Parathyroid adenoma (tissue), 2 donors: Measurements from ENCODE around the gene MCC.

Experiments used
- H2AFZ ChIP-seq: fragments of 300-600 bp; sonication (generic); one replicate; pipeline ENCODE4 v1.7.0; 2017; ENCODE audit warnings: antibody characterized with exemption, mild to moderate bottlenecking
- H3K27ac ChIP-seq: fragments of 300-600 bp; sonication (generic); one replicate; pipeline ENCODE4 v1.7.0; 2017
- H3K27me3 ChIP-seq: fragments of 300-600 bp; sonication (generic); one replicate; pipeline ENCODE4 v1.7.0; 2017; ENCODE audit warnings: low read length; ENCODE audit not compliant: control insufficient read depth, insufficient read depth
- H3K36me3 ChIP-seq: fragments of 300-600 bp; sonication (generic); one replicate; pipeline ENCODE4 v1.7.0; 2017; ENCODE audit warnings: low read length; ENCODE audit not compliant: control insufficient read depth, insufficient read depth
- H3K4me1 ChIP-seq: fragments of 300-600 bp; sonication (generic); one replicate; pipeline ENCODE4 v1.7.0; 2017; ENCODE audit warnings: control low read depth
- H3K4me2 ChIP-seq: fragments of 300-600 bp; sonication (generic); one replicate; pipeline ENCODE4 v1.7.0; 2017; ENCODE audit warnings: low read length
- H3K4me3 ChIP-seq: fragments of 300-600 bp; sonication (generic); one replicate; pipeline ENCODE4 v1.7.0; 2017; ENCODE audit warnings: low read depth, low read length
- H3K79me2 ChIP-seq: fragments of 300-600 bp; sonication (generic); one replicate; pipeline ENCODE4 v1.7.0; 2017; ENCODE audit warnings: control low read depth
- H3K9ac ChIP-seq: fragments of 300-600 bp; sonication (generic); one replicate; pipeline ENCODE4 v1.7.0; 2017; ENCODE audit warnings: mild to moderate bottlenecking
- H3K9me3 ChIP-seq: fragments of 300-600 bp; sonication (generic); one replicate; pipeline ENCODE4 v1.7.0; 2017; ENCODE audit warnings: low read length; ENCODE audit not compliant: control insufficient read depth
- TF ChIP-seq, protein P1 (sequence below): fragments of 300-600 bp; sonication (generic); IDR thresholded peaks from one replicate; pipeline ENCODE4 v1.7.0; 2017; ENCODE audit warnings: antibody characterized with exemption, mild to moderate bottlenecking
- donor health status: primary hyperparathyroidism.

The MCC gene

DNA sequence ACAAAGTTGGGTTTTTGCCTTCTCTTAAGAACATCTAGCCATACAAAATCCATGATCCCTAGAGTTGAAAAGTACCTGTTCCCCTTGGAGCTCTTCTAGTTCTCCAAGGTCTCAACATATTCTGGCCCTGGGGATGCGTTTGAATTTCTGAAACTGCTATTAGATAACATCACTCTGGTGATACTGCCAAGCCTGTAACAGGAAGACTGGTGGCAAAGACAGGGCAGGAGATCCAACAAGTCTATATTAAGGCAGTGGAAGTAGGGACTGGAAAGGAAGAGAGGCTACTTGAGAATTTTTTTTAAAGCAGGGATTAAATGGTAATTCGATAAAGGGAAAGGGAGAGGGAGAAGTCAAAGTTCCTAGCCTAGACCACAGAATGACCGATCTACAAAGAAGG lies 264.9 kb downstream of the MCC start:
- Histone ChIP-seq H3K79me2 (peaks cover 66% of the 10 kb centered on the region), H3K27ac (no peak overlapping the region), H3K36me3 (no peaks in the 10 kb centered on the region), H3K4me2 (peak overlapping the region; percentile 11), H2AFZ (no peak overlapping the region), H3K4me1 (peaks cover 42% of the 10 kb centered on the region), H3K4me3 (no peak overlapping the region), H3K27me3 (no peaks in the 10 kb centered on the region), H3K9me3 (no peaks in the 10 kb centered on the region), H3K9ac (no peak overlapping the region)
- TF ChIP-seq, protein P1, sequence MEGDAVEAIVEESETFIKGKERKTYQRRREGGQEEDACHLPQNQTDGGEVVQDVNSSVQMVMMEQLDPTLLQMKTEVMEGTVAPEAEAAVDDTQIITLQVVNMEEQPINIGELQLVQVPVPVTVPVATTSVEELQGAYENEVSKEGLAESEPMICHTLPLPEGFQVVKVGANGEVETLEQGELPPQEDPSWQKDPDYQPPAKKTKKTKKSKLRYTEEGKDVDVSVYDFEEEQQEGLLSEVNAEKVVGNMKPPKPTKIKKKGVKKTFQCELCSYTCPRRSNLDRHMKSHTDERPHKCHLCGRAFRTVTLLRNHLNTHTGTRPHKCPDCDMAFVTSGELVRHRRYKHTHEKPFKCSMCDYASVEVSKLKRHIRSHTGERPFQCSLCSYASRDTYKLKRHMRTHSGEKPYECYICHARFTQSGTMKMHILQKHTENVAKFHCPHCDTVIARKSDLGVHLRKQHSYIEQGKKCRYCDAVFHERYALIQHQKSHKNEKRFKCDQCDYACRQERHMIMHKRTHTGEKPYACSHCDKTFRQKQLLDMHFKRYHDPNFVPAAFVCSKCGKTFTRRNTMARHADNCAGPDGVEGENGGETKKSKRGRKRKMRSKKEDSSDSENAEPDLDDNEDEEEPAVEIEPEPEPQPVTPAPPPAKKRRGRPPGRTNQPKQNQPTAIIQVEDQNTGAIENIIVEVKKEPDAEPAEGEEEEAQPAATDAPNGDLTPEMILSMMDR, result no peak

DNA sequence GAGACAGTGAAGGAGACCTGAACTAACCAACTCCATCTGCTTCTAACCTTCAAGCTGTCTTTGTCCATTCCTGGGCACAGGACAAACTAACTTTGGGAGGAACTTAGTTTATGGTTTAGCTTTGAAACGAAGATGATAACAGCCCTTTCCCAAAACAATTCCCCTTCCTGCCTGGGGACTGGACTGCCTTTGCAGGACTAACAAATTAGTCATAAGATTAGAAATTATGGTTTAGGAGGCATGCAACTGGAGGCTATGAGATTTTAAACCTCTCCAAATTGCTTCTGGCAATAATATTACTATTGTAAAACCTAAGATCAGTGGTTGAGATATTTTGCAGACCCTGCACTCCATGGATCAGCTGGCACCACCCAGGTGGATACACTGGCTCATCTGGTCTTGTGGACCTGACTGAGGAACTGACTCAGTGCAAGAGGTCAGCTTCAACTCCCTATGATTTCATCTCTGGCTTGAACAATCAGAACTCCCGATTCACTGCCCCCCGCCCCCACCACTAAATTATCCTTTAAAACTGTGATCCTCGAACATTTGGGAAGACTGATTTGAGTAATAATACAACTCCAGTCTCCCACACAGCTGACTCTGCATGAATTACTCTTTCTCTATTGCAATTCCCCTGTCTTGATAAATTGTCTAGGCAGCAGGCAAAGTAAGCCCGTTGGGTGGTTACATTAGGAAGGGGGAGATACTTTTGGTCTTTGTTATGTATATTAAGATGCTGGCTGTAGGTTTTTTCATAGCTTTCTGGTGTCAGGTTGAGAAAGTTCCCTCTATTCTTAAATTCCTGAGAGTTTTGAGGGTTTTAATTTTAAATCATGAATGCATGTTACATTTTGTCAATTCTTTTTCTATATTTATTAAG lies 266.7 kb downstream of the MCC start:
- TF ChIP-seq, protein P1, result no peak
- H3K27me3 ChIP-seq, result no peaks in the 10 kb centered on the region
- H3K27ac ChIP-seq, result no peak overlapping the region

GRCh38 chr5:113219695-113220094 lies 268.6 kb downstream of the MCC start:
- TF ChIP-seq, protein P1, result no peak
- Histone ChIP-seq H3K9ac (no peak overlapping the region), H3K27me3 (no peaks in the 10 kb centered on the region), H3K79me2 (peaks cover 70% of the 10 kb centered on the region), H3K4me3 (no peak overlapping the region), H3K4me1 (peaks cover 58% of the 10 kb centered on the region), H3K4me2 (no peak overlapping the region), H3K36me3 (no peaks in the 10 kb centered on the region), H2AFZ (no peak overlapping the region), H3K9me3 (no peaks in the 10 kb centered on the region), H3K27ac (peak overlapping the region; percentile 57)

More for the DNA sequence above, 266.7 kb downstream of the MCC start:
- peaks cover 58% of the 10 kb centered on the region for H3K4me1 ChIP-seq
- H3K36me3 ChIP-seq, result no peaks in the 10 kb centered on the region
- H2AFZ ChIP-seq, result no peak overlapping the region
- no peak overlapping the region for H3K4me3 ChIP-seq
- no peak overlapping the region for H3K9ac ChIP-seq
- peaks cover 67% of the 10 kb centered on the region for H3K79me2 ChIP-seq
- H3K9me3 ChIP-seq, result no peaks in the 10 kb centered on the region
- no peak overlapping the region for H3K4me2 ChIP-seq

GRCh38 chr5:113218906-113219517 lies 269.2 kb downstream of the MCC start:
- peaks cover 69% of the 10 kb centered on the region for H3K79me2 ChIP-seq
- H3K27me3 ChIP-seq, result no peaks in the 10 kb centered on the region
- TF ChIP-seq, protein P1, result no peak
- peak overlapping the region; percentile 57 for H3K27ac ChIP-seq
- peak overlapping the region; percentile 48 for H3K4me2 ChIP-seq
- peak overlapping the region; percentile 25 for H3K4me3 ChIP-seq
- no peaks in the 10 kb centered on the region for H3K9me3 ChIP-seq
- no peak overlapping the region for H3K9ac ChIP-seq
- peaks cover 58% of the 10 kb centered on the region for H3K4me1 ChIP-seq
- no peak overlapping the region for H2AFZ ChIP-seq
- no peaks in the 10 kb centered on the region for H3K36me3 ChIP-seq
